IPS-15b (cell line): Measurements from ENCODE around the gene TEDC1.
A peak's percentile ranks its signal among the peaks of the same experiment; 100 is the strongest.

Experiments used
- H3K27me3 ChIP-seq: one replicate; pipeline ENCODE4 v1.6.1; 2013; ENCODE audit warnings: low read length; ENCODE audit not compliant: control insufficient read depth, insufficient read depth
- H3K36me3 ChIP-seq: one replicate; pipeline ENCODE4 v1.6.1; 2013; ENCODE audit warnings: low read length; ENCODE audit not compliant: control insufficient read depth, insufficient read depth
- H3K4me1 ChIP-seq: one replicate; pipeline ENCODE4 v1.6.1; 2013; ENCODE audit warnings: mild to moderate bottlenecking, low read length; ENCODE audit not compliant: control insufficient read depth, insufficient read depth
- H3K4me3 ChIP-seq: one replicate; pipeline ENCODE4 v1.5.1; 2013; ENCODE audit warnings: low read depth, low read length
- H3K9ac ChIP-seq: one replicate; pipeline ENCODE4 v1.6.1; 2013; ENCODE audit warnings: low read depth, mild to moderate bottlenecking, low read length
- H3K9me3 ChIP-seq: one replicate; pipeline ENCODE4 v1.6.1; 2013; ENCODE audit warnings: mild to moderate bottlenecking, low read length; ENCODE audit not compliant: control insufficient read depth, insufficient read depth

Gene TEDC1

DNA sequence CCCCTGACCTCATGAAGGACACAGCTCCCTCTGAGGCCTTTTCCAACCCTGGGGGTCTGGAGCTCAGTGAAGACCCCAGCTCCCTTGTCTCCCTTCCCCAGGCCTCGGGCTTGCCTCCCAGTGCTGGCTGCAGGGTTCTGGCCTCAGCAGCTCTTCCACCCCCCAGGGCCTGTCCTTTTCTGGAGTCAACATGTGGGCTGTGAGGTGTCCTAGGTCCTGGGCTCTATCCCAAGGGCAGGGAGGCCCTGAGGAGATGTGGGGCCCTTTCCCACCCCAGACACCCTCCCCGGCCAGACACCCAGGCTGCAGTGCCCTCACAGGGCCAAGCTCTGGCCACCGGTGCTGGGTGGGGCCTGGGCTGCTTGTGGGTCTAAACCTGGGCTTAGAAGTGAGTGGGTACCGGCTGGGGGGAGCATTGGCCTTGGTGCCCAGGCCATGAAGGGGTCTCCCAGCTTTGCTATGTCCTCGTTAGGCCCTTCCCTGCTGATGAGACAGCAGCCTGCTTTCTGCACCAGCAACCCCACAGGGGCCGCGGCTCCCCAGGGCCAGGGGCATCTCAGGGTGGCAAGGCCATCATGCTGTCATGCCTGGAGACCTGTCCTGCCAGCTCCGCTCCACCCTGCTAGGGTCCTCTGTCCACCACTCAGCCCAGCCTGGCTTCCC lies 19.1 kb upstream of the TEDC1 start:
- H3K4me3 ChIP-seq = no peak overlapping the region
- no peaks in the 10 kb centered on the region for H3K9me3 ChIP-seq
- no peak overlapping the region for H3K9ac ChIP-seq
- H3K36me3 ChIP-seq = peaks cover 20% of the 10 kb centered on the region
- no peaks in the 10 kb centered on the region for H3K4me1 ChIP-seq
- H3K27me3 ChIP-seq = peaks cover 19% of the 10 kb centered on the region

- Histone ChIP-seq H3K9ac (no peak overlapping the region), H3K9me3 (no peaks in the 10 kb centered on the region), H3K27me3 (peaks cover 24% of the 10 kb centered on the region), H3K4me1 (no peaks in the 10 kb centered on the region), H3K36me3 (peaks cover 14% of the 10 kb centered on the region), H3K4me3 (no peak overlapping the region)
Measured at GRCh38 chr14:105472486-105472991, 18.5 kb upstream of the TEDC1 start.

GRCh38 chr14:105473033-105473676 lies 17.9 kb upstream of the TEDC1 start:
- Histone ChIP-seq H3K9me3 (no peaks in the 10 kb centered on the region), H3K4me3 (no peak overlapping the region), H3K9ac (no peak overlapping the region), H3K4me1 (no peaks in the 10 kb centered on the region), H3K36me3 (peaks cover 9% of the 10 kb centered on the region), H3K27me3 (peaks cover 28% of the 10 kb centered on the region)

DNA sequence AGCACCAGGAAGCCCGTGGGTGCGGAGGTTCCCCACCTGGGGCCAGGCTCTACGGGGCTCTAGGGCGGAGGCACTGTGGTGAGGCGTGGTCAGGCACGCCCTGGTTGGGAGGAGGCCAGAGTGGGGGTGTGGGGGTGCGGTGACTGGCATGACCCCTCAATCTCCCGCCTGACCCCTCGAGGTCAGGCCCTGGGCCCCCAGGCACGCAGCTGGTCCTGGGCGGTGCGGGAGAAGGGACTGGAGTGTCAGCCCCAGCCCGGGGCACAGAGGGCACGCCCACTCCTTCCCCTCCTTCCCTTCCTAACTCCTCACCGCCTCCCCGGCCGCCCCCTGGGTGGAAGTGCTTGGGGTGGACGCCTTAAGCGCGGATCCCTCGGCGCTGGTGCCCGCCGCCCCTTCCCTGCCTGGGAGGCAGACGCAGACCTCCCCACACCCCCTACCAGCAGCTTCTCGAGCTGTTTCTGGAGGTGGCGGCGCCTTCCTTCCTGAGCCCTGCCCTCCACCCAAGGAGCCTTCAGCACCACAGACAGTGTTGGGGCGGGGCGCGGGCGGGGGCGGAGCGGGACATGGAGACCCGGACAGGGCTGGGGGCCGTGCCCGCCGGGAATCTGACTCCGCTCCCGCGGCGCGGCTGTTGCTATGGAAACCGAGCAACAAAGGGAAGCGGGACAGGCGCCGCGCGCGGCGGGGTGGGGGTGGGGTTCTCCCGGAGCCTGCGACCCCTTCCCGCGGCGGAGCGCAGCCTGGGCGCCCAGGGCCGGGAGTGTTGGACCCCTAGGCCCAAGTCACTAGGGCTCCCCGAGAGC lies 17.2 kb upstream of the TEDC1 start:
- Histone ChIP-seq H3K9me3 (no peaks in the 10 kb centered on the region), H3K9ac (no peak overlapping the region), H3K4me3 (peak overlapping the region; percentile 37), H3K36me3 (peaks cover 5% of the 10 kb centered on the region), H3K27me3 (peaks cover 30% of the 10 kb centered on the region), H3K4me1 (no peaks in the 10 kb centered on the region)

- Histone ChIP-seq H3K9me3 (no peaks in the 10 kb centered on the region), H3K4me1 (no peaks in the 10 kb centered on the region), H3K36me3 (no peaks in the 10 kb centered on the region), H3K4me3 (peak within 1 kb of the TSS; percentile 54), H3K27me3 (peaks cover 36% of the 10 kb centered on the region), H3K9ac (peak within 1 kb of the TSS; percentile 37)
Measured at GRCh38 chr14:105474483-105475268, 16.4 kb upstream of the TEDC1 start, which contains the start of gene CRIP2. TSS of gene CRIP2 (plus strand) at chr14:105474821. CDS start at chr14:105474863, 42 bp downstream.

GRCh38 chr14:105475269-105476096 lies 15.6 kb upstream of the TEDC1 start:
- Histone ChIP-seq H3K4me3 (peak overlapping the region; percentile 54), H3K9me3 (no peaks in the 10 kb centered on the region), H3K36me3 (peaks cover 3% of the 10 kb centered on the region), H3K9ac (peak overlapping the region; percentile 37), H3K27me3 (peaks cover 44% of the 10 kb centered on the region), H3K4me1 (no peaks in the 10 kb centered on the region)

DNA sequence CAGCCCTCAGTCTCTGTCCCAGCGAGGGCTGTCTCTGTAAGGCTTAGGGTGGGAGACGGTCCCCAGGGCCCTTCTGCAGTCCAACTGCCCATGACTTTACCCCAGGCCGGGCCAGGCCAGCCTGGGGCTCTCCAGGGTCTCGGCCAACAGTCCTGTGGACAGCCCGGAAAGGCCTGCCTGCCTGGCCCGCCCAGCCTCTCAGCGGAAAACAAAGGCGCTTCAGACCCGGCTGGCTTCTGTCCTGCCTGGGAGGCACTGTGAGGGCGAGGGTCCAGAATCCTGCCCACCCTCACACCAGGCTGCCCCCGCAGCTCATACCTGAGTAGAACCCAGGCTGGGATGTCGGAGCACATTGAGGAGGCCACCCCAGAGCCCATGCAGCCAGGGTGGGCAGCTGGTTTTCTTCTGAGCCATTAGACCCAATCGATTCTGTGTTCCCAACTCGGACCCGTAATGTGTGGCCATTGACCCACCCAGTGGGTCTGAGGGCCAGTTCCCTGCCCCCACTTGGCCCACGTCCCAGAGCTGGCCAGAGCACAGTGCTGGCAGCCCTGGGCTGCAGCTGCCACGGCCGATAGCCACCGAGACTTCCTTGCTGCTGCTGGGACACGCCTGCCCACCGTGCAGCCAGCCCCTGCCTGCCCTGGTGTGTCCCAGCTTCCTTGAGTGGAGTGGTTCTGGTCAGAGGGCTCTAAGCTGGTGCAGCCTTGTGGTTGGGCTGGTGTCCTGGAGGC lies 14.8 kb upstream of the TEDC1 start:
- Histone ChIP-seq H3K9me3 (no peaks in the 10 kb centered on the region), H3K36me3 (peaks cover 3% of the 10 kb centered on the region), H3K9ac (no peak overlapping the region), H3K4me1 (no peaks in the 10 kb centered on the region), H3K27me3 (peaks cover 51% of the 10 kb centered on the region), H3K4me3 (peak overlapping the region; percentile 54)

DNA sequence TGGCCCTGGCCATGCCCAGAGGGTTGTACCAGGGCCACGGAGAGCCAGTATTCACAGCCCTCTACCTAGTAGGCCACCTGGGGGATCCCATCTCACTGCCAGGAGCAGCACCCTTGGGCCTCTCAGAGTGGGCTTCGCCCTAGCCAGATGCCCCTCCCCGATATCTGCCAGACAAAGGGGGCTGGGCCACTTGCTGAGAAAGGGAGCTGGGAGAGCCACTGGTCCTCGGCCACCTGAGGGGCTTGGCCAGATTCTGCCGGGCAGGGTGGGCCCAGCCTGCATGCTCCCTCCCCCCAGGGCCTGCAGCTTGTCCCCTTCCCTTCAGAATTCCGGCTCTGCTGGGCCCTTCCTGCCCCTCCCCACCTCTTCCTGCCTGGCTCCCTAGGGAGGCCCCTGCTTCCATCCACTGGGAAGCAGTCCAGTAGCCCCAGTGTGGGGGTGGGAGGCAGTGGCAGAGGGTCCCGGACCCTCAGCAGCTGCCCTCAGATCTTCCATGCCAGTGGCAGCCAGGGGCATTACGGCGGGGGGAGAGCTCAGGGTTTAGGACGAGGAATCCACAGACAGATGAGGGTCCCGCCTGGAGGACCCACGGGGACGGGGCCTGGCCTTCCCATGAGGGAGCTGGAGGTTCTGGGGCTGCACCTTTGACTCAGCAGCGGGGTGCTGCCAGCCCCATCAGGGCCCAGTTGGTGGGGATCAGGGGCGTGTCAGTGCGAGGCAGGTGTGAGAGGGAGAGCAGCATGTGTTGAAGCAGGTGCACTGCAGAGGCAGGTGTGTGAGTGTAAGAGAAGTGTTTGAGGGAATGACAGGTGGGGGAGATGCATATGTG lies 14.0 kb upstream of the TEDC1 start:
- Histone ChIP-seq H3K4me3 (no peak overlapping the region), H3K9me3 (no peaks in the 10 kb centered on the region), H3K4me1 (peaks cover 1% of the 10 kb centered on the region), H3K36me3 (peaks cover 3% of the 10 kb centered on the region), H3K9ac (no peak overlapping the region), H3K27me3 (peaks cover 55% of the 10 kb centered on the region)

GRCh38 chr14:105477660-105478397 lies 13.2 kb upstream of the TEDC1 start:
- no peak overlapping the region for H3K9ac ChIP-seq
- no peaks in the 10 kb centered on the region for H3K9me3 ChIP-seq
- no peak overlapping the region for H3K4me3 ChIP-seq
- H3K36me3 ChIP-seq = peaks cover 3% of the 10 kb centered on the region
- peaks cover 3% of the 10 kb centered on the region for H3K4me1 ChIP-seq
- H3K27me3 ChIP-seq = peaks cover 59% of the 10 kb centered on the region
